ENCODE results near the gene PDE2A.

- TF ChIP-seq YY1 (IDR thresholded peaks at IDR 0.05; ENCODE audit: insufficient read depth, insufficient read length), result no peak
- TF ChIP-seq ZNF274 (IDR thresholded peaks at IDR 0.05; ENCODE audit: low read depth, low read length), result no peak
Observed at GRCh38 chr11:72641522-72642042, 32.6 kb downstream of the PDE2A start.

Data from NT2/D1 (cell line).